Testis (tissue), 3 donors: ENCODE measurements around the gene ATG5. TPM values are rescaled to one million over a fixed set of nuclear protein-coding genes. Genes with fewer than 3 reads are reported as not detected.

Experiments used
- DNase-seq: peaks from one replicate; pipeline ENCODE4 v3.0.0-alpha.2; 2019
- H3K27ac ChIP-seq, 2 donors: fragments of 200-600 bp; sonication (generic); one replicate each; pipeline ENCODE4 v1.5.1; 2019
- H3K27me3 ChIP-seq: fragments of 200-600 bp; sonication (generic); one replicate; pipeline ENCODE4 v1.5.1; 2019
- H3K36me3 ChIP-seq: fragments of 200-600 bp; sonication (generic); one replicate; pipeline ENCODE4 v1.5.1; 2017; ENCODE audit warnings: low read depth; ENCODE audit errors: missing control alignments
- H3K4me1 ChIP-seq: fragments of 200-600 bp; sonication (generic); one replicate; pipeline ENCODE4 v1.5.1; 2019
- H3K4me3 ChIP-seq, 2 donors: fragments of 200-600 bp; sonication (generic); one replicate each; pipeline ENCODE4 v1.5.1; 2017 to 2019
- H3K9me3 ChIP-seq: fragments of 200-600 bp; sonication (generic); one replicate; pipeline ENCODE4 v1.5.1; 2017
- POLR2A ChIP-seq: fragments of 450-650 bp; IDR thresholded peaks from one replicate; pipeline ENCODE4 v1.6.1; 2017; ENCODE audit warnings: antibody characterized with exemption, mild to moderate bottlenecking, moderate library complexity
- WGBS, 2 donors: methylation state at CpG; one replicate each; pipeline ENCODE4 v1.1.5; 2018; 5-methylcytosine and 5-hydroxymethylcytosine counted together
- intact Hi-C: fragments of 100-400 bp; cut with DNase I; formaldehyde crosslinking; loops from one replicate; pipeline ENCODE4 v1.15.1; 2023; ENCODE audit warnings: low total_unique reads
- polyA plus RNA-seq: library from polyadenylated mRNA; stranded (reverse); fragments of 350-450 nt; fragmentation: Illumina TruSeq; extraction: RNeasy Lipid Tissue Mini Kit (QIAGEN cat#74804); gene quantifications from one replicate; pipeline ENCODE4 v1.2.3, GENCODE V29; 2014; ENCODE audit warnings: low read depth, low replicate concordance; ENCODE audit not compliant: insufficient read depth
- total RNA-seq, 2 donors: library from RNA; depleted of rRNA; stranded (reverse); fragments of >200 nt; gene quantifications; one replicate each; pipeline ENCODE4 v1.2.3, GENCODE V29; 2016
- TF ChIP-seq, protein P1 (sequence below), 3 experiments: fragments of 450-650 bp in 2 of 3; fragments of 200-600 bp in 1 of 3; sonication (generic) in 1 of 3; IDR thresholded peaks; one replicate each; pipeline ENCODE4 v1.5.1; 2016 to 2019; ENCODE audit warnings: antibody characterized with exemption in 3 of 3, mild to moderate bottlenecking in 2 of 3, moderate library complexity in 1 of 3

The ATG5 gene
- total and polyA plus RNA-seq, 3 donors from 2014 or later, result 21.5 to 34.9 (median 27.6) TPM

DNA sequence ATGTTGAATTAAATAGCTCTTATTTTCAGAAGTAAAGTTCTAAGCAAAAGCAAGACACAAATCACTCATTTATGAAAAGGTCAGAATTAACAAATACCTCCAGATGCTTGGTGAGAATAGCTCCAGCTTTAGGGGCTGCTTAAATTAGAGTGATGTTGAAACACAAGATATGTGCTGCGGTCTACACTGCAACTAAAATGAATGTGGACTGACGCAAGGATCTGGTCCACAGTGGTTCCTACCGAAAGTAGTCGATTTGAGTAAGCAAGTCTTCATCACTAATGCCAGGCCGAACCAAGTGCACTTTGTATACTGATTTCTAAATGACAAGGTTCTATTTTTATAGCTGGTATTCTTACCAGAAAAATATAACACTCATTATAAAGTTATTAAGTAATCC is 143.1 kb downstream of the ATG5 start:
- no peak for DNase-seq
- no peak for TF ChIP-seq POLR2A
- Histone ChIP-seq H3K27ac (no peak overlapping the region), H3K27me3 (no peaks in the 10 kb centered on the region), H3K4me3 (no peak overlapping the region), H3K4me1 (no peaks in the 10 kb centered on the region), H3K36me3 (no peaks in the 10 kb centered on the region), H3K9me3 (no peaks in the 10 kb centered on the region)
- WGBS, 2 donors, result 91 to 92% methylated on average over 5 of the region's 5 CpGs
- intact Hi-C loops, result no loop called here

DNA sequence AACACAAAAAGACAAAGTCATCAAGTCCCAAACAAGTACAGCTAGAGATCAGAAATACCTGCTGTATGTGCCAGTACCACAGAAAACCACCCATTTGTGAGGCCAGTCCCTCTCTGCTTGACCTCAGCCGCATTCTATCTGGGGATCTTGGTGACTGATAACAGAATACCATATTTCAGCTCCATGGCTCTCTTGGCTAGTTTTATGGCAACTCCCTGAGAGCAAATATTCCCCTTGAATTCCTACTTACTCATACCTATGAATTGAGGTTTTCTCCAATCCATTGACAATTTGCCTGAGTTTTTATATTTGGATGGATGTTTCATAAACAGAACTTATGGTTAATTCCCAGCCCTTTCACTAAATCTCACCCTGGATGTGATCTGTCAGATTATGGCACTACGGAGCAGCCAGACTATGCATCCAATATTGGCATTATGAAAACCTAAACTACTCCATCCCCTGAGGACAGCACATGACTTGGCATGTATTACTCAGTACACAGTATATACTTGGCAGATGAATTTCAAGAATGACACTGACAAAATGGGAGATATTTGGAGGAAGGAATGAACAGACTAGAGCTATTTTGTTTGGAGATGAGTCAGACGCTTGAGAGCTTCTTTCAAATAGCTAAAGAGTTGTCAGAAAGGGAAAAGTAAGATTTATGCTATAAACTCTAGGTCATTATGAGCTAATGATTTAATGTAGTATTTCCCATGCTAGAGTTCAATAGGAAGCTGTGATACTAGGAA is 143.7 kb downstream of the ATG5 start:
- intact Hi-C loops, result no loop called here
- WGBS, 2 donors, result 89 to 94% methylated on average over 3 of the region's 3 CpGs
- no peaks in the 10 kb centered on the region for H3K9me3 ChIP-seq
- H3K36me3 ChIP-seq, result no peaks in the 10 kb centered on the region
- TF ChIP-seq POLR2A, result no peak
- TF ChIP-seq, protein P1, sequence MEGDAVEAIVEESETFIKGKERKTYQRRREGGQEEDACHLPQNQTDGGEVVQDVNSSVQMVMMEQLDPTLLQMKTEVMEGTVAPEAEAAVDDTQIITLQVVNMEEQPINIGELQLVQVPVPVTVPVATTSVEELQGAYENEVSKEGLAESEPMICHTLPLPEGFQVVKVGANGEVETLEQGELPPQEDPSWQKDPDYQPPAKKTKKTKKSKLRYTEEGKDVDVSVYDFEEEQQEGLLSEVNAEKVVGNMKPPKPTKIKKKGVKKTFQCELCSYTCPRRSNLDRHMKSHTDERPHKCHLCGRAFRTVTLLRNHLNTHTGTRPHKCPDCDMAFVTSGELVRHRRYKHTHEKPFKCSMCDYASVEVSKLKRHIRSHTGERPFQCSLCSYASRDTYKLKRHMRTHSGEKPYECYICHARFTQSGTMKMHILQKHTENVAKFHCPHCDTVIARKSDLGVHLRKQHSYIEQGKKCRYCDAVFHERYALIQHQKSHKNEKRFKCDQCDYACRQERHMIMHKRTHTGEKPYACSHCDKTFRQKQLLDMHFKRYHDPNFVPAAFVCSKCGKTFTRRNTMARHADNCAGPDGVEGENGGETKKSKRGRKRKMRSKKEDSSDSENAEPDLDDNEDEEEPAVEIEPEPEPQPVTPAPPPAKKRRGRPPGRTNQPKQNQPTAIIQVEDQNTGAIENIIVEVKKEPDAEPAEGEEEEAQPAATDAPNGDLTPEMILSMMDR (IDR thresholded peaks at IDR 0.05), result no peak
- DNase-seq, result no peak
- no peak overlapping the region for H3K27ac ChIP-seq
- H3K27me3 ChIP-seq, result no peaks in the 10 kb centered on the region
- H3K4me3 ChIP-seq, result no peak overlapping the region
- no peaks in the 10 kb centered on the region for H3K4me1 ChIP-seq

DNA sequence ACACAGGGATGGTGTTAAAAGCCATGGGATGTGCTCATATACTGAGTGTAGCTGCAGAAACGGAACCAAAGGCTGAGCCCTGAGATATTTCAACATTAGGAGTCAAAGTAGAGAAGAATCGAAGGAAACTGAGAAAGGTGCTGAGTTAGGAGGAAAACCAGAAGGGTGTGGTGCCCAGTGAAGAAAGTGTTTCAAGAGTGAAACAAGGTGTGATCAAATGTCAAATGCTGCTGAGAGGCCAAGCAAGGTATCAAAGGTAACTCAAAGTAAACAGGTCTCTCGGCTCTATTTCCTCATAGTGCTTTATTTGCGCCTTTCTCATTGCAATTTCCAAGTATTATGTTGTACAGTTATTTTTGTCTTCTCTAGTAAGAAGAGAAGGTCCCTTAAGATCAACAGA is 145.4 kb downstream of the ATG5 start:
- intact Hi-C loops, result no loop called here
- no peaks in the 10 kb centered on the region for H3K36me3 ChIP-seq
- TF ChIP-seq POLR2A, result no peak
- TF ChIP-seq, protein P1 (IDR thresholded peaks at IDR 0.05), result no peak
- DNase-seq, result no peak
- WGBS, 2 donors, result 88 to 90% methylated on average over 4 of the region's 4 CpGs
- no peak overlapping the region for H3K27ac ChIP-seq
- H3K9me3 ChIP-seq, result no peaks in the 10 kb centered on the region
- no peak overlapping the region for H3K4me3 ChIP-seq
- no peaks in the 10 kb centered on the region for H3K4me1 ChIP-seq
- H3K27me3 ChIP-seq, result no peaks in the 10 kb centered on the region

DNA sequence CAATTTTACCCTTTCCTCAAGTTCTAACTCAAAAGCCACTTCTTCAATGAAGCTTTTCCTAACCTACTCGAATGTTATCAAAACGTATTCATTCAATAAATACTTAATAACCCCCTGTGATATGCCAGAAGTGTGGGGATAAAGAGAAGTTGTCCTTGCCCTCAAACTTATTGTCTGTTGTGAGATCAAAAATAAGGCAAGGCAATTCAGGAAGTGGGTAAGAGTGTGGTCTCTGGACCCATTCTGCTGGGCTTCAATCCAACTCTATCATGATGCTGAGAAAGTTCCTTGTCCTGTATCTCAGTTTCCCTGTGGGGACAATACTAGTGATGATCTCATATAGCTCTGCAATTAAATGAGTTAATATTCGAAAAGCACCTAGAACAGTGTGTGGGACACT is 146.7 kb downstream of the ATG5 start:
- no peaks in the 10 kb centered on the region for H3K36me3 ChIP-seq
- H3K27ac ChIP-seq, result no peak overlapping the region
- H3K9me3 ChIP-seq, result no peaks in the 10 kb centered on the region
- no peaks in the 10 kb centered on the region for H3K4me1 ChIP-seq
- H3K27me3 ChIP-seq, result no peaks in the 10 kb centered on the region
- no peak for TF ChIP-seq POLR2A
- TF ChIP-seq, protein P1 (IDR thresholded peaks at IDR 0.05), result no peak
- H3K4me3 ChIP-seq, result no peak overlapping the region
- WGBS, 2 donors, result 73 to 83% methylated on average over 3 of the region's 3 CpGs
- no peak for DNase-seq
- intact Hi-C loops, result no loop called here

DNA sequence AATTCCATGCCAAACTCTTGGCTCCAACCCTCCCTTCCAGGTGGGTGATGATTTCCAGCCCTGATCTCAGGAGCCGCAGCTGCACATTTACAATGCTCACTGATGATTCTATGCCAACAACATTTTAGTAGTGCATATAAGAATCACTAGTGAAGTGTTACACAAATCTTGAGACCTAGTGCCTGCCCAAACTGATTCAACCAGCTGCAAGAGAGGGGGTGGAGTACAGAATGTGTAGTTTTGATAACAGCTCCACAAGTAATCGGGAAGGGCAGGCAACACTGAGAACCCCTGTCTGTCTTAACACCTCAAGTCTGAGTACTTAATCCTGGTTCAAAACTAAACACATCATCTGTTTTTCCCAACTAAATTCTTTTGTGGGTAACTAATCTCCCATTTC is 147.8 kb downstream of the ATG5 start:
- Histone ChIP-seq H3K27ac (no peak overlapping the region), H3K36me3 (no peaks in the 10 kb centered on the region), H3K4me3 (no peak overlapping the region), H3K4me1 (no peaks in the 10 kb centered on the region), H3K9me3 (no peaks in the 10 kb centered on the region), H3K27me3 (no peaks in the 10 kb centered on the region)
- TF ChIP-seq, protein P1 (IDR thresholded peaks at IDR 0.05), result no peak
- no peak for TF ChIP-seq POLR2A
- intact Hi-C loops, result no loop called here
- no peak for DNase-seq
- 52 to 75% methylated on average over 2 of the region's 2 CpGs for WGBS, 2 donors
